Adrenal gland (tissue), 5 donors: ENCODE measurements around the gene ATP11A.

Experiments
- POLR2A ChIP-seq, 2 donors: fragments of 450-650 bp; IDR thresholded peaks; one replicate each; pipeline ENCODE4 v1.6.1; 2017; ENCODE audit warnings: antibody characterized with exemption in 2 of 2, mild to moderate bottlenecking in 2 of 2, moderate library complexity in 1 of 2
- TF ChIP-seq, protein P1 (sequence below), 6 experiments: fragments of 450-650 bp in 4 of 6; fragments of 200-600 bp in 2 of 6; sonication (generic) in 1 of 6; IDR thresholded peaks; 1 replicate in 5 of 6; 2 replicates in 1 of 6; pipeline versions ENCODE4 v1.5.1 to v1.8.0; 2016 to 2021; ENCODE audit warnings: antibody characterized with exemption in 6 of 6, mild to moderate bottlenecking in 2 of 6, moderate library complexity in 1 of 6
- donor health status: DM: no; HTN: no; CAD: no.

DNA sequence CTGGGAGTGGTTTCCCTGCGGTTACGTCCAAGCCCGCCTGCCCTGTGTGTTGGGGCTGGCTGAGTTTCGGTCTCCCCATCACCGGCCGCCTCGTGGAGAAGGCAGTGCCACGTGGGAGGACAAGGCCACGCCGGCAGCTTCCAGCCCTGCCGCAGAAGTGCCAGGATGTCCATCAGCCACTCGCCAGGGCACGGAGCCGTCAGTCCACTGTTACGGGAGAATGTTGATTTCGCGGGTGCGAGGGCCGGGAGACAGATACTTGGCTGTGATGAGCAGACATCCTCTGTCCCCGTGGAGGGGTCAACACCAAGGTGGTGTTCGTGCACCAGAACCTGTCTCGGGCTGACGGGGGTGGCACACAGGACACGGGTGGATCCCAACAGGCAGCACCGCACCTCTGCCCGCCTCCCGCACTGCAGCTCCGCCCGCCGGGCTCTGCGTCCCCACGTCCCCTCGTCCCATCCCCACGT is 192.8 kb downstream of the ATP11A start:
- no peak for TF ChIP-seq POLR2A (IDR thresholded peaks at IDR 0.05)
- TF ChIP-seq, protein P1, sequence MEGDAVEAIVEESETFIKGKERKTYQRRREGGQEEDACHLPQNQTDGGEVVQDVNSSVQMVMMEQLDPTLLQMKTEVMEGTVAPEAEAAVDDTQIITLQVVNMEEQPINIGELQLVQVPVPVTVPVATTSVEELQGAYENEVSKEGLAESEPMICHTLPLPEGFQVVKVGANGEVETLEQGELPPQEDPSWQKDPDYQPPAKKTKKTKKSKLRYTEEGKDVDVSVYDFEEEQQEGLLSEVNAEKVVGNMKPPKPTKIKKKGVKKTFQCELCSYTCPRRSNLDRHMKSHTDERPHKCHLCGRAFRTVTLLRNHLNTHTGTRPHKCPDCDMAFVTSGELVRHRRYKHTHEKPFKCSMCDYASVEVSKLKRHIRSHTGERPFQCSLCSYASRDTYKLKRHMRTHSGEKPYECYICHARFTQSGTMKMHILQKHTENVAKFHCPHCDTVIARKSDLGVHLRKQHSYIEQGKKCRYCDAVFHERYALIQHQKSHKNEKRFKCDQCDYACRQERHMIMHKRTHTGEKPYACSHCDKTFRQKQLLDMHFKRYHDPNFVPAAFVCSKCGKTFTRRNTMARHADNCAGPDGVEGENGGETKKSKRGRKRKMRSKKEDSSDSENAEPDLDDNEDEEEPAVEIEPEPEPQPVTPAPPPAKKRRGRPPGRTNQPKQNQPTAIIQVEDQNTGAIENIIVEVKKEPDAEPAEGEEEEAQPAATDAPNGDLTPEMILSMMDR (IDR thresholded peaks at IDR 0.05), result no peak
